Adrenal gland (tissue), 12 donors: ENCODE measurements around the gene SUOX. TPM values are rescaled to one million over a fixed set of nuclear protein-coding genes. Genes with fewer than 3 reads are reported as not detected.

Source experiments
- DNase-seq, 7 donors: peaks; one replicate each; pipeline ENCODE4 v3.0.0-alpha.2; 2019 to 2020
- H3K27ac ChIP-seq, 5 donors: fragments of 200-600 bp; sonication (generic) in 4 of 5; 1 replicate in 3 of 5; 2 replicates in 2 of 5; pipeline versions ENCODE4 v1.5.1 to v1.8.0; 2016 to 2020; ENCODE audit warnings: mild to moderate bottlenecking in 1 of 5
- H3K27me3 ChIP-seq: fragments of 200-600 bp; 2 replicates; pipeline ENCODE4 v1.8.0; 2021
- H3K36me3 ChIP-seq, 2 donors: fragments of 200-600 bp; replicated peaks in 1 of 2; 1 replicate in 1 of 2; 2 replicates in 1 of 2; pipeline versions ENCODE4 v1.5.1 to v1.8.0; 2018 to 2022
- H3K4me1 ChIP-seq, 2 donors: fragments of 200-600 bp; replicated peaks in 1 of 2; 1 replicate in 1 of 2; 2 replicates in 1 of 2; pipeline versions ENCODE4 v1.5.1 to v1.8.0; 2018 to 2021
- H3K4me3 ChIP-seq, 4 donors: fragments of 200-600 bp; sonication (generic) in 3 of 4; one replicate each; pipeline ENCODE4 v1.5.1; 2016 to 2018
- H3K9me3 ChIP-seq, 3 donors: fragments of 200-600 bp; sonication (generic) in 1 of 3; replicated peaks in 1 of 3; 1 replicate in 2 of 3; 2 replicates in 1 of 3; pipeline versions ENCODE4 v1.5.1 to v1.8.0; 2016 to 2021
- POLR2A ChIP-seq, 2 donors: fragments of 450-650 bp; IDR thresholded peaks; one replicate each; pipeline ENCODE4 v1.6.1; 2017; ENCODE audit warnings: antibody characterized with exemption in 2 of 2, mild to moderate bottlenecking in 2 of 2, moderate library complexity in 1 of 2
- WGBS, 4 donors: extraction: QIAGEN DNeasy Blood & Tissue Kit in 2 of 4; methylation state at CpG; one replicate each; pipeline versions ENCODE4 v1.1.5 to v1.1.7; 2013 to 2017; 5-methylcytosine and 5-hydroxymethylcytosine counted together
- intact Hi-C, 2 donors: fragments of 100-400 bp; cut with DNase I; formaldehyde crosslinking; loops; one replicate each; pipeline versions ENCODE4 v1.14.1 to v1.15.0; 2022 to 2023
- polyA plus RNA-seq, 3 donors: library from polyadenylated mRNA; stranded (reverse); fragments of 200-250 nt in 2 of 3; fragments of 350-450 nt in 1 of 3; fragmentation: Illumina TruSeq in 1 of 3; extraction: RNeasy Lipid Tissue Mini Kit (QIAGEN cat#74804) in 1 of 3; gene quantifications; one replicate each; pipeline ENCODE4 v1.2.3, GENCODE V29; 2013 to 2014
- total RNA-seq, 9 donors: library from RNA; depleted of rRNA in 4 of 9; stranded (reverse); fragments of >200 nt in 4 of 9; fragments of 120-200 nt in 1 of 9; fragmentation: NEBNext Ultra II Directional in 1 of 9; extraction: Animal tissue kit (Norgen Biotek cat#: 25700) in 1 of 9; gene quantifications; one replicate each; pipeline versions ENCODE4 v1.1.0 to v1.2.4, GENCODE V29; 2013 to 2023
- TF ChIP-seq, protein P1 (sequence below), 6 experiments: fragments of 450-650 bp in 4 of 6; fragments of 200-600 bp in 2 of 6; sonication (generic) in 1 of 6; IDR thresholded peaks; 1 replicate in 5 of 6; 2 replicates in 1 of 6; pipeline versions ENCODE4 v1.5.1 to v1.8.0; 2016 to 2021; ENCODE audit warnings: antibody characterized with exemption in 6 of 6, mild to moderate bottlenecking in 2 of 6, moderate library complexity in 1 of 6
- donor health status: healthy with polysubstance abuse.
- donor health status: Bipolar disorder and iron deficiency.
- donor health status: DM: yes; HTN: yes; CAD: no.
- donor health status: DM: no; HTN: no; CAD: no.
- donor health status: DM: no; HTN: no; CAD: no.
- donor health status: DM: yes; HTN: yes; CAD: no.

SUOX gene
- total and polyA plus RNA-seq, 12 donors, result 27.7 to 72.6 (median 55.5) TPM

DNA sequence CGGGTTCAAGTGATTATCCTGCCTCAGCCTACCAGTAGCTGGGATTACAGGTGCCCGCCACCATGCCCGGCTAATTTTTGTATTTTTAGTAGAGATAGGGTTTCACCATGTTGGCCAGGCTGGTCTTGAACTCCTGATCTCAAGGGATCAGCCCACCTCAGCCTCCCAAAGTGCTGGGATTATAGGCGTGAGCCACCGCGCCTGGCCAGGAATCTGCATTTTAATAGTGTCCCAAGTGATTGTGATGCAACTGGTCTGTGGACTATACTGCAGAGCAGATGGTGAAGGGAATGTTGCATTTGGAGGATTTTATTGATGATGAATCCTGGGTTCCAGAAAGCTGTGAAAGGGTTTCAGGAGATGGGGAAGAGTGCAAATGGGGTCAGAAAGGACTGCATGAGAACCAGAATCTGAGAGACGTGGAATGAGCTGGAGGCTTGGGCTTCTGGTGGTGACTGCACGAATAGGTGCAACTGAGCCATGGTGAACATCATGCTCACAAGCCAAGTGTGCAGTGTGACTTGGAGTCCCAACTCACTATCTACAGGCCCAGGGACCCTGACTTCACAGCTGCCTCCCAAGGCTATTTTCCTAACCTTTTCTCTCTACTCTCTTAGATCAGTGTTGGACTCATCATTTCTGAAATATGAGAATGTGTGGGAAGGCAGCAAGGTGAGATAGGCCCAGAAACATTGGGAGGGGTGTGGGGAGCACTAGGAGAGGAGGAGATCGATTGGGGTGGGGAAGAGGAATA, 49.1 kb downstream of the SUOX start:
- 63 to 82% (median 75%) methylated on average over 7 to 9 of the region's 9 CpGs for WGBS, 4 donors
- Histone ChIP-seq H3K4me3 (no peak overlapping the region), H3K27ac (peak overlapping the region in 2 of 5 donors; percentile 19 to 29), H3K36me3 (peaks cover 0 to 32% of the 10 kb centered on the region in 2 donors), H3K4me1 (peaks cover 9 to 16% of the 10 kb centered on the region in 2 donors), H3K9me3 (no peaks in the 10 kb centered on the region), H3K27me3 (no peaks in the 10 kb centered on the region)
- no peak for TF ChIP-seq POLR2A (IDR thresholded peaks at IDR 0.05)
- TF ChIP-seq, protein P1, sequence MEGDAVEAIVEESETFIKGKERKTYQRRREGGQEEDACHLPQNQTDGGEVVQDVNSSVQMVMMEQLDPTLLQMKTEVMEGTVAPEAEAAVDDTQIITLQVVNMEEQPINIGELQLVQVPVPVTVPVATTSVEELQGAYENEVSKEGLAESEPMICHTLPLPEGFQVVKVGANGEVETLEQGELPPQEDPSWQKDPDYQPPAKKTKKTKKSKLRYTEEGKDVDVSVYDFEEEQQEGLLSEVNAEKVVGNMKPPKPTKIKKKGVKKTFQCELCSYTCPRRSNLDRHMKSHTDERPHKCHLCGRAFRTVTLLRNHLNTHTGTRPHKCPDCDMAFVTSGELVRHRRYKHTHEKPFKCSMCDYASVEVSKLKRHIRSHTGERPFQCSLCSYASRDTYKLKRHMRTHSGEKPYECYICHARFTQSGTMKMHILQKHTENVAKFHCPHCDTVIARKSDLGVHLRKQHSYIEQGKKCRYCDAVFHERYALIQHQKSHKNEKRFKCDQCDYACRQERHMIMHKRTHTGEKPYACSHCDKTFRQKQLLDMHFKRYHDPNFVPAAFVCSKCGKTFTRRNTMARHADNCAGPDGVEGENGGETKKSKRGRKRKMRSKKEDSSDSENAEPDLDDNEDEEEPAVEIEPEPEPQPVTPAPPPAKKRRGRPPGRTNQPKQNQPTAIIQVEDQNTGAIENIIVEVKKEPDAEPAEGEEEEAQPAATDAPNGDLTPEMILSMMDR (IDR thresholded peaks at IDR 0.05), result no peak
- no peak for DNase-seq
- intact Hi-C loops, result no loop called here

GRCh38 chr12:56053407-56053893, 56.4 kb downstream of the SUOX start:
- DNase-seq, result no peak
- TF ChIP-seq, protein P1 (IDR thresholded peaks at IDR 0.05), result no peak
- TF ChIP-seq POLR2A (IDR thresholded peaks at IDR 0.05), result no peak
- H3K27me3 ChIP-seq, result no peaks in the 10 kb centered on the region
- H3K27ac ChIP-seq, result no peak overlapping the region
- no peaks in the 10 kb centered on the region for H3K4me1 ChIP-seq
- WGBS, 4 donors, result 72 to 88% (median 84%) methylated on average over 6 of the region's 6 CpGs
- intact Hi-C loops, result loop anchor here in 1 of 2 donors (5.0 kb wide), 1 partner anchor 49 kb away; the partner anchor contains the start of gene PA2G4
- no peaks in the 10 kb centered on the region for H3K36me3 ChIP-seq
- H3K9me3 ChIP-seq, result no peaks in the 10 kb centered on the region
- no peak overlapping the region for H3K4me3 ChIP-seq

Other genes starting within 250 kb of the SUOX start
- gene SARNP, start 179.6 kb upstream of the SUOX start, total RNA-seq, result 100 to 1,000 TPM in 1 of 9 donors, 10 to 100 TPM in 8; 23.2 to 148 (median 56.0) TPM
- 100 to 1,000 TPM; 113 to 131 (median 117) TPM for gene SARNP, start 179.6 kb upstream of the SUOX start, polyA plus RNA-seq
- 10 to 100 TPM; 11.7 to 74.7 (median 26.3) TPM for gene ORMDL2, start 179.2 kb upstream of the SUOX start, total RNA-seq
- 10 to 100 TPM; 45.4 to 97.7 (median 68.6) TPM for gene ORMDL2, start 179.2 kb upstream of the SUOX start, polyA plus RNA-seq
- gene DNAJC14, start 167.7 kb upstream of the SUOX start, total RNA-seq, result 10 to 100 TPM; 26.3 to 50.0 (median 32.3) TPM
- 10 to 100 TPM in 2 of 3 donors, 1 to 10 TPM in 1; 9.9 to 31.2 (median 12.4) TPM for gene DNAJC14, start 167.7 kb upstream of the SUOX start, polyA plus RNA-seq
- gene MMP19, start 154.3 kb upstream of the SUOX start, total RNA-seq, result 10 to 100 TPM in 3 of 9 donors, 1 to 10 TPM in 5, under 1 TPM in 1; 0.89 to 17.3 (median 7.0) TPM
- gene MMP19, start 154.3 kb upstream of the SUOX start, polyA plus RNA-seq, result 10 to 100 TPM in 2 of 3 donors, 1 to 10 TPM in 1; 8.0 to 15.8 (median 15.3) TPM
- gene PYM1, start 69.4 kb upstream of the SUOX start, total RNA-seq, result 10 to 100 TPM; 32.1 to 60.9 (median 37.8) TPM
- gene PYM1, start 69.4 kb upstream of the SUOX start, polyA plus RNA-seq, result 10 to 100 TPM; 48.3 to 59.1 (median 49.0) TPM
- gene DGKA, start 66.1 kb upstream of the SUOX start, total RNA-seq, result 100 to 1,000 TPM in 1 of 9 donors, 10 to 100 TPM in 8; 16.0 to 116 (median 31.9) TPM
- gene DGKA, start 66.1 kb upstream of the SUOX start, polyA plus RNA-seq, result 10 to 100 TPM; 21.1 to 99.8 (median 66.2) TPM
- gene PMEL, start 31.2 kb upstream of the SUOX start, total RNA-seq, result 1 to 10 TPM in 5 of 9 donors, under 1 TPM in 3, not detected in 1; 0.35 to 3.8 (median 1.3) TPM
- gene PMEL, start 31.2 kb upstream of the SUOX start, polyA plus RNA-seq, result 1 to 10 TPM in 2 of 3 donors, under 1 TPM in 1; 0.77 to 1.5 (median 1.0) TPM
- gene CDK2, start 30.4 kb upstream of the SUOX start, total RNA-seq, result 10 to 100 TPM in 8 of 9 donors, 1 to 10 TPM in 1; 6.3 to 30.6 (median 18.7) TPM
- gene CDK2, start 30.4 kb upstream of the SUOX start, polyA plus RNA-seq, result 10 to 100 TPM in 1 of 3 donors, 1 to 10 TPM in 2; 6.0 to 16.5 (median 9.2) TPM
- gene RAB5B, start 23.2 kb upstream of the SUOX start, total RNA-seq, result 100 to 1,000 TPM in 5 of 9 donors, 10 to 100 TPM in 4; 77.6 to 134 (median 112) TPM
- 100 to 1,000 TPM in 1 of 3 donors, 10 to 100 TPM in 2; 34.4 to 137 (median 43.6) TPM for gene RAB5B, start 23.2 kb upstream of the SUOX start, polyA plus RNA-seq
- 10 to 100 TPM in 6 of 9 donors, 1 to 10 TPM in 3; 6.0 to 34.0 (median 13.3) TPM for gene IKZF4, start 23.8 kb downstream of the SUOX start, total RNA-seq
- gene IKZF4, start 23.8 kb downstream of the SUOX start, polyA plus RNA-seq, result 10 to 100 TPM in 1 of 3 donors, 1 to 10 TPM in 2; 5.7 to 10.3 (median 6.4) TPM
- 1,000 to 10,000 TPM in 3 of 9 donors, 100 to 1,000 TPM in 3, 10 to 100 TPM in 3; 76.7 to 2,374 (median 441) TPM for gene RPS26, start 44.6 kb downstream of the SUOX start, total RNA-seq
- 1,000 to 10,000 TPM; 1,149 to 1,897 (median 1,249) TPM for gene RPS26, start 44.6 kb downstream of the SUOX start, polyA plus RNA-seq
- 10 to 100 TPM in 1 of 9 donors, 1 to 10 TPM in 8; 1.3 to 25.7 (median 1.6) TPM for gene ERBB3, start 82.9 kb downstream of the SUOX start, total RNA-seq
- 1 to 10 TPM; 1.9 to 5.0 (median 2.6) TPM for gene ERBB3, start 82.9 kb downstream of the SUOX start, polyA plus RNA-seq
- gene PA2G4, start 107.3 kb downstream of the SUOX start, total RNA-seq, result 100 to 1,000 TPM in 5 of 9 donors, 10 to 100 TPM in 4; 64.1 to 129 (median 106) TPM
- 100 to 1,000 TPM in 2 of 3 donors, 10 to 100 TPM in 1; 83.3 to 252 (median 106) TPM for gene PA2G4, start 107.3 kb downstream of the SUOX start, polyA plus RNA-seq
- 1,000 to 10,000 TPM; 1,635 to 5,801 (median 3,259) TPM for gene RPL41, start 119.4 kb downstream of the SUOX start, total RNA-seq
- gene RPL41, start 119.4 kb downstream of the SUOX start, polyA plus RNA-seq, result 1,000 to 10,000 TPM; 2,153 to 6,204 (median 2,446) TPM
- 10 to 100 TPM in 3 of 9 donors, 1 to 10 TPM in 6; 4.3 to 15.0 (median 8.4) TPM for gene ZC3H10, start 121.0 kb downstream of the SUOX start, total RNA-seq
- 1 to 10 TPM; 2.2 to 5.5 (median 5.0) TPM for gene ZC3H10, start 121.0 kb downstream of the SUOX start, polyA plus RNA-seq
- 100 to 1,000 TPM in 7 of 9 donors, 10 to 100 TPM in 2; 26.3 to 156 (median 125) TPM for gene ESYT1, start 131.0 kb downstream of the SUOX start, total RNA-seq
- 100 to 1,000 TPM in 1 of 3 donors, 10 to 100 TPM in 2; 27.2 to 103 (median 35.4) TPM for gene ESYT1, start 131.0 kb downstream of the SUOX start, polyA plus RNA-seq
- gene MYL6B, start 155.3 kb downstream of the SUOX start, total RNA-seq, result 10 to 100 TPM; 28.0 to 89.3 (median 66.8) TPM
- 100 to 1,000 TPM in 2 of 3 donors, 10 to 100 TPM in 1; 33.4 to 129 (median 118) TPM for gene MYL6B, start 155.3 kb downstream of the SUOX start, polyA plus RNA-seq
- gene MYL6, start 161.1 kb downstream of the SUOX start, total RNA-seq, result 1,000 to 10,000 TPM; 1,276 to 2,410 (median 1,576) TPM
- 1,000 to 10,000 TPM; 1,464 to 3,646 (median 1,841) TPM for gene MYL6, start 161.1 kb downstream of the SUOX start, polyA plus RNA-seq
- 100 to 1,000 TPM in 1 of 9 donors, 10 to 100 TPM in 8; 36.3 to 102 (median 64.0) TPM for gene SMARCC2, start 192.2 kb downstream of the SUOX start, total RNA-seq
- gene SMARCC2, start 192.2 kb downstream of the SUOX start, polyA plus RNA-seq, result 10 to 100 TPM; 22.8 to 75.1 (median 46.6) TPM
- 10 to 100 TPM; 42.4 to 90.6 (median 64.1) TPM for gene RNF41, start 224.6 kb downstream of the SUOX start, total RNA-seq
- gene RNF41, start 224.6 kb downstream of the SUOX start, polyA plus RNA-seq, result 10 to 100 TPM; 13.0 to 44.0 (median 13.5) TPM
- gene NABP2, start 227.1 kb downstream of the SUOX start, total RNA-seq, result 10 to 100 TPM; 23.8 to 55.4 (median 48.4) TPM
- 10 to 100 TPM; 24.6 to 48.3 (median 39.7) TPM for gene NABP2, start 227.1 kb downstream of the SUOX start, polyA plus RNA-seq
- gene SLC39A5, start 232.8 kb downstream of the SUOX start, total RNA-seq, result under 1 TPM in 3 of 9 donors, not detected in 6; 0.50 to 0.83 (median 0.65) TPM
- gene SLC39A5, start 232.8 kb downstream of the SUOX start, polyA plus RNA-seq, result 1 to 10 TPM in 1 of 3 donors, under 1 TPM in 1, not detected in 1; 0.54 to 2.0 TPM